ENCODE measurements around the gene METTL21A.
"Not testable (repeated sequence)": the region's sequence is repeated elsewhere in the genome, so short reads cannot be mapped to it uniquely, and the experiment has no call there.

METTL21A gene

GRCh38 chr2:207625014-207625907 is at the start of gene METTL21A:
Gene METTL21A, minus strand, starts transcription at chr2:207625394. Its CDS starts 1,019 bp downstream, at chr2:207624375.
- DNase-seq (ENCODE audit: low read depth in 2 of 2), result peak; percentile 88 to 91

GRCh38 chr2:207674826-207675225 is 49.6 kb upstream of the METTL21A start:
- no peak for DNase-seq (ENCODE audit: low read depth in 2 of 2)

GRCh38 chr2:207674266-207674774 is 49.1 kb upstream of the METTL21A start:
- DNase-seq (ENCODE audit: low read depth in 2 of 2), result no peak

GRCh38 chr2:207673431-207673830 is 48.2 kb upstream of the METTL21A start:
- no peak for DNase-seq (ENCODE audit: low read depth in 2 of 2)

GRCh38 chr2:207670887-207671286 is 45.7 kb upstream of the METTL21A start:
- no peak for DNase-seq (ENCODE audit: low read depth in 2 of 2)

- DNase-seq (ENCODE audit: low read depth in 2 of 2), result no peak
Observed at GRCh38 chr2:207663870-207664545, 38.8 kb upstream of the METTL21A start.

- no peak for DNase-seq (ENCODE audit: low read depth in 2 of 2)
Observed at GRCh38 chr2:207662203-207662602, 37.0 kb upstream of the METTL21A start.

- no peak for DNase-seq (ENCODE audit: low read depth in 2 of 2)
Observed at GRCh38 chr2:207660994-207661393, 35.8 kb upstream of the METTL21A start.

GRCh38 chr2:207658156-207658555 is 33.0 kb upstream of the METTL21A start:
- DNase-seq (ENCODE audit: low read depth in 2 of 2), result no peak

GRCh38 chr2:207655000-207655399 is 29.8 kb upstream of the METTL21A start:
- no peak for DNase-seq (ENCODE audit: low read depth in 2 of 2)

- not testable (repeated sequence) for DNase-seq (ENCODE audit: low read depth in 2 of 2)
Observed at GRCh38 chr2:207646582-207646981, 21.4 kb upstream of the METTL21A start.

- no peak for DNase-seq (ENCODE audit: low read depth in 2 of 2)
Observed at GRCh38 chr2:207643892-207644291, 18.7 kb upstream of the METTL21A start.

- no peak for DNase-seq (ENCODE audit: low read depth in 2 of 2)
Observed at GRCh38 chr2:207640661-207641060, 15.5 kb upstream of the METTL21A start.

- no peak for DNase-seq (ENCODE audit: low read depth in 2 of 2)
Observed at GRCh38 chr2:207640160-207640559, 15.0 kb upstream of the METTL21A start.

- DNase-seq (ENCODE audit: low read depth in 2 of 2), result not testable (repeated sequence)
Observed at GRCh38 chr2:207639288-207639687, 14.1 kb upstream of the METTL21A start.

GRCh38 chr2:207635468-207636200 is 10.4 kb upstream of the METTL21A start:
- no peak for DNase-seq (ENCODE audit: low read depth in 2 of 2)

- DNase-seq (ENCODE audit: low read depth in 2 of 2), result no peak
Observed at GRCh38 chr2:207633686-207634085, 8.5 kb upstream of the METTL21A start.

- DNase-seq (ENCODE audit: low read depth in 2 of 2), result no peak
Observed at GRCh38 chr2:207632575-207633493, 7.6 kb upstream of the METTL21A start.

- DNase-seq (ENCODE audit: low read depth in 2 of 2), result no peak
Observed at GRCh38 chr2:207630491-207630890, 5.3 kb upstream of the METTL21A start.

- no peak for DNase-seq (ENCODE audit: low read depth in 2 of 2)
Observed at GRCh38 chr2:207629553-207629952, 4.4 kb upstream of the METTL21A start.

Measured in stimulated activated CD4-positive, alpha-beta T cell treated with anti-CD3 and anti-CD28 coated beads, Interleukin-12 subunit alpha, Interleukin-12 subunit beta, amount 100 ng/mL, for 24 hours (primary cell).